OCI-LY7 (cell line): ENCODE results near the gene MRPL53. TPM values are rescaled to one million over a fixed set of nuclear protein-coding genes. Genes with fewer than 3 reads are reported as not detected.
A peak's percentile ranks its signal among the peaks of the same experiment; 100 is the strongest.
"Not testable (repeated sequence)": the region's sequence is repeated elsewhere in the genome, so short reads cannot be mapped to it uniquely, and the experiment has no call there.

Source experiments
- BruUV-seq: library from RNA; stranded (reverse); fragments of 400-500 nt; replicated peaks from 2 replicates; lab custom pipeline; 2021; lab: Mats Ljungman, UMichigan
- CTCF ChIA-PET: fragments of 300-600 bp; sonication (Branson Sonifier 250); formaldehyde crosslinking; loops from one replicate; lab custom pipeline; 2022; ENCODE audit warnings: antibody characterized with exemption; ENCODE audit not compliant: unreplicated experiment; lab: Charles Lee
- POLR2A ChIA-PET: fragments of 300-600 bp; sonication (Branson Sonifier 250); formaldehyde crosslinking; loops from one replicate; lab custom pipeline; 2022; ENCODE audit warnings: antibody characterized with exemption; lab: Charles Lee
- DNase-seq: peaks from one replicate; pipeline ENCODE4 v3.0.0-alpha.2; 2015; ENCODE audit warnings: low spot score
- H2AFZ ChIP-seq: fragments of 200-600 bp; sonication (generic), shearing (Covaris generic); 2 replicates; pipeline ENCODE4 v1.6.1; 2014; ENCODE audit warnings: mild to moderate bottlenecking, antibody characterized with exemption, low read length, moderate library complexity
- H3K27ac ChIP-seq: fragments of 200-600 bp; sonication (generic); 2 replicates; pipeline ENCODE4 v1.5.1; 2014; ENCODE audit warnings: mixed run types, low read depth, mild to moderate bottlenecking, moderate library complexity, low read length, inconsistent platforms; ENCODE audit not compliant: poor library complexity, severe bottlenecking
- H3K36me3 ChIP-seq: fragments of 200-600 bp; sonication (generic); 2 replicates; pipeline ENCODE4 v1.6.1; 2014; ENCODE audit warnings: mild to moderate bottlenecking, antibody characterized with exemption, low read length, moderate library complexity, mixed read lengths; ENCODE audit not compliant: insufficient read depth
- H3K4me1 ChIP-seq: fragments of 200-600 bp; sonication (generic); 2 replicates; pipeline ENCODE4 v1.5.1; 2014; ENCODE audit warnings: mild to moderate bottlenecking, low read length; ENCODE audit not compliant: insufficient read depth, poor library complexity, severe bottlenecking
- H3K4me2 ChIP-seq: fragments of 200-600 bp; sonication (generic); 2 replicates; pipeline ENCODE4 v1.6.1; 2014; ENCODE audit warnings: mild to moderate bottlenecking, low read length
- H3K4me3 ChIP-seq: fragments of 200-600 bp; sonication (generic); 2 replicates; pipeline ENCODE4 v1.5.1; 2014; ENCODE audit warnings: mild to moderate bottlenecking, low read depth, low read length; ENCODE audit not compliant: poor library complexity, severe bottlenecking
- H3K79me2 ChIP-seq: fragments of 200-600 bp; sonication (generic); 2 replicates; pipeline ENCODE4 v1.6.1; 2016; ENCODE audit warnings: low read depth, mild to moderate bottlenecking, low read length, moderate library complexity, mixed read lengths; ENCODE audit not compliant: insufficient read depth
- H3K9me2 ChIP-seq: fragments of 200-600 bp; sonication (generic); 2 replicates; pipeline ENCODE4 v1.6.1; 2016; ENCODE audit warnings: mild to moderate bottlenecking, low read length, mixed read lengths; ENCODE audit not compliant: insufficient read depth
- H3K9me3 ChIP-seq: fragments of 200-600 bp; sonication (generic); 2 replicates; pipeline ENCODE4 v1.6.1; 2014; ENCODE audit warnings: mild to moderate bottlenecking, mixed run types, low read length, mixed read lengths
- H4K20me1 ChIP-seq: fragments of 200-600 bp; sonication (generic); 2 replicates; pipeline ENCODE4 v1.6.1; 2014; ENCODE audit warnings: mild to moderate bottlenecking, antibody characterized with exemption, low read length, moderate library complexity, mixed read lengths; ENCODE audit not compliant: insufficient read depth
- CTCF ChIP-seq: fragments of 200-600 bp; sonication (generic); conservative IDR thresholded peaks from 2 replicates; pipeline ENCODE4 v1.5.1; 2014; ENCODE audit warnings: mild to moderate bottlenecking, antibody characterized with exemption, low read length, moderate library complexity, mixed read lengths
- EZH2phosphoT487 ChIP-seq: fragments of 200-600 bp; sonication (generic); IDR thresholded peaks from 2 replicates; pipeline ENCODE4 v1.6.1; 2018; ENCODE audit warnings: low read depth, borderline replicate concordance, mild to moderate bottlenecking, mixed run types, antibody characterized with exemption, low read length, moderate library complexity, mixed read lengths
- intact Hi-C: fragments of 100-400 bp; cut with micrococcal nuclease; formaldehyde crosslinking; loops from one replicate; pipeline ENCODE4 v1.10.0; 2022; ENCODE audit not compliant: unreplicated experiment
- total RNA-seq, 2 experiments: library from RNA; depleted of rRNA in 1 of 2; stranded (reverse); fragments of >200 nt in 1 of 2; shearing (Covaris generic) in 1 of 2; gene quantifications; 2 replicates each; pipeline ENCODE4 v1.2.3, GENCODE V29; 2014 to 2022

MRPL53 gene
- total RNA-seq, 2 experiments from 2014 or later: 85.7 to 102 TPM

GRCh38 chr2:74472945-74473258, 422 bp upstream of the MRPL53 start:
- CTCF ChIA-PET: interaction anchor here (0.6 kb wide), 1 partner anchor 15 kb away, joined by 6 read pairs; the partner anchor contains the start of gene WBP1
- Histone ChIP-seq H3K9me2 (no peaks in the 10 kb centered on the region), H2AFZ (peak overlapping the region; percentile 75), H3K79me2 (peaks cover 7% of the 10 kb centered on the region; the same call in 1 of the 2 replicates), H3K4me2 (peak overlapping the region; percentile 89), H3K36me3 (peaks cover 31% of the 10 kb centered on the region), H3K27ac (peak overlapping the region; percentile 81), H3K9me3 (no peaks in the 10 kb centered on the region), H3K4me1 (peaks cover 16% of the 10 kb centered on the region), H3K4me3 (peak overlapping the region; percentile 85), H4K20me1 (no peaks in the 10 kb centered on the region)
- intact Hi-C loops: no loop called here
- TSS peak; percentile 95 for BruUV-seq
- POLR2A ChIA-PET: interaction anchor here (0.6 to 3.2 kb wide), 8 partner anchors 10 to 525 kb away, joined by 3 to 25 read pairs (median 4); partner anchors contain the start of genes AUP1, CCDC142, HTRA2 and TTC31
- no peak for DNase-seq
- TF ChIP-seq EZH2phosphoT487 (no peak), CTCF (no peak)

- BruUV-seq: no TSS peak
- H3K9me2 ChIP-seq: no peaks in the 10 kb centered on the region
- peak overlapping the region; percentile 89 for H3K4me2 ChIP-seq
- H3K27ac ChIP-seq: peak overlapping the region; percentile 81
- peak overlapping the region; percentile 85 for H3K4me3 ChIP-seq
- intact Hi-C loops: no loop called here
- TF ChIP-seq CTCF (no peak), EZH2phosphoT487 (no peak)
- POLR2A ChIA-PET: interaction anchor here (0.8 to 3.2 kb wide), 5 partner anchors 11 to 59 kb away, joined by 4 to 25 read pairs (median 6); partner anchors contain the start of genes CCDC142, TTC31 and WBP1
- H3K9me3 ChIP-seq: no peaks in the 10 kb centered on the region
- peaks cover 7% of the 10 kb centered on the region; the same call in 1 of the 2 replicates for H3K79me2 ChIP-seq
- H4K20me1 ChIP-seq: no peaks in the 10 kb centered on the region
- peak; percentile 27 for DNase-seq
- H3K4me1 ChIP-seq: peaks cover 17% of the 10 kb centered on the region
- peak overlapping the region; percentile 75; the same call in 1 of the 2 replicates for H2AFZ ChIP-seq
- H3K36me3 ChIP-seq: peaks cover 20% of the 10 kb centered on the region
- CTCF ChIA-PET: no interaction called here
These were observed 981 bp downstream of the MRPL53 start for GRCh38 chr2:74471332-74472065.

GRCh38 chr2:74470742-74471141, 1.7 kb downstream of the MRPL53 start:
- peaks cover 23% of the 10 kb centered on the region for H3K4me1 ChIP-seq
- H3K27ac ChIP-seq, intact Hi-C loops, CTCF ChIA-PET, H3K9me2 ChIP-seq, H3K9me3 ChIP-seq, H3K4me3 ChIP-seq, H3K4me2 ChIP-seq, DNase-seq, BruUV-seq, H4K20me1 ChIP-seq, H2AFZ ChIP-seq: not testable (repeated sequence)
- H3K36me3 ChIP-seq: peaks cover 16% of the 10 kb centered on the region
- peaks cover 12% of the 10 kb centered on the region; the same call in 1 of the 2 replicates for H3K79me2 ChIP-seq
- POLR2A ChIA-PET: interaction anchor here (0.6 to 3.2 kb wide), 5 partner anchors 12 to 347 kb away, joined by 4 to 25 read pairs (median 6); partner anchors contain the start of genes CCDC142, TTC31 and WBP1
